HEK293 (cell line): ENCODE results near the gene DNMBP.

Source experiments
- SP2 ChIP-seq: fragments of 450-650 bp; formaldehyde crosslinking; IDR thresholded peaks from 2 replicates; pipeline ENCODE4 v1.5.1; 2016; ENCODE audit warnings: missing biosample characterization, missing genetic modification characterization
- ZNF214 ChIP-seq: fragments of 450-650 bp; formaldehyde crosslinking; IDR thresholded peaks from 2 replicates; pipeline ENCODE4 v1.5.1; 2017; ENCODE audit warnings: missing biosample characterization, mild to moderate bottlenecking, missing genetic modification characterization, borderline replicate concordance
- ZNF354C ChIP-seq: fragments of 450-650 bp; formaldehyde crosslinking; IDR thresholded peaks from 2 replicates; pipeline ENCODE4 v1.5.1; 2016; ENCODE audit warnings: missing biosample characterization, missing genetic modification characterization, low read depth, borderline replicate concordance
- TF ChIP-seq, protein P1 (sequence below): fragments of 450-650 bp; formaldehyde crosslinking; IDR thresholded peaks from 2 replicates; pipeline ENCODE4 v1.5.1; 2016; ENCODE audit warnings: missing biosample characterization, missing genetic modification characterization
- TF ChIP-seq, protein P2 (sequence below): fragments of 450-650 bp; formaldehyde crosslinking; IDR thresholded peaks from 2 replicates; pipeline ENCODE4 v1.5.1; 2016; ENCODE audit warnings: missing biosample characterization, missing genetic modification characterization

- TF ChIP-seq, protein P1, sequence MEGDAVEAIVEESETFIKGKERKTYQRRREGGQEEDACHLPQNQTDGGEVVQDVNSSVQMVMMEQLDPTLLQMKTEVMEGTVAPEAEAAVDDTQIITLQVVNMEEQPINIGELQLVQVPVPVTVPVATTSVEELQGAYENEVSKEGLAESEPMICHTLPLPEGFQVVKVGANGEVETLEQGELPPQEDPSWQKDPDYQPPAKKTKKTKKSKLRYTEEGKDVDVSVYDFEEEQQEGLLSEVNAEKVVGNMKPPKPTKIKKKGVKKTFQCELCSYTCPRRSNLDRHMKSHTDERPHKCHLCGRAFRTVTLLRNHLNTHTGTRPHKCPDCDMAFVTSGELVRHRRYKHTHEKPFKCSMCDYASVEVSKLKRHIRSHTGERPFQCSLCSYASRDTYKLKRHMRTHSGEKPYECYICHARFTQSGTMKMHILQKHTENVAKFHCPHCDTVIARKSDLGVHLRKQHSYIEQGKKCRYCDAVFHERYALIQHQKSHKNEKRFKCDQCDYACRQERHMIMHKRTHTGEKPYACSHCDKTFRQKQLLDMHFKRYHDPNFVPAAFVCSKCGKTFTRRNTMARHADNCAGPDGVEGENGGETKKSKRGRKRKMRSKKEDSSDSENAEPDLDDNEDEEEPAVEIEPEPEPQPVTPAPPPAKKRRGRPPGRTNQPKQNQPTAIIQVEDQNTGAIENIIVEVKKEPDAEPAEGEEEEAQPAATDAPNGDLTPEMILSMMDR (tag by site-specific recombination), result no peak
- TF ChIP-seq SP2 (tag by site-specific recombination), result no peak
- TF ChIP-seq ZNF214, result no peak
- no peak for TF ChIP-seq ZNF354C (tag by site-specific recombination)
- TF ChIP-seq, protein P2, sequence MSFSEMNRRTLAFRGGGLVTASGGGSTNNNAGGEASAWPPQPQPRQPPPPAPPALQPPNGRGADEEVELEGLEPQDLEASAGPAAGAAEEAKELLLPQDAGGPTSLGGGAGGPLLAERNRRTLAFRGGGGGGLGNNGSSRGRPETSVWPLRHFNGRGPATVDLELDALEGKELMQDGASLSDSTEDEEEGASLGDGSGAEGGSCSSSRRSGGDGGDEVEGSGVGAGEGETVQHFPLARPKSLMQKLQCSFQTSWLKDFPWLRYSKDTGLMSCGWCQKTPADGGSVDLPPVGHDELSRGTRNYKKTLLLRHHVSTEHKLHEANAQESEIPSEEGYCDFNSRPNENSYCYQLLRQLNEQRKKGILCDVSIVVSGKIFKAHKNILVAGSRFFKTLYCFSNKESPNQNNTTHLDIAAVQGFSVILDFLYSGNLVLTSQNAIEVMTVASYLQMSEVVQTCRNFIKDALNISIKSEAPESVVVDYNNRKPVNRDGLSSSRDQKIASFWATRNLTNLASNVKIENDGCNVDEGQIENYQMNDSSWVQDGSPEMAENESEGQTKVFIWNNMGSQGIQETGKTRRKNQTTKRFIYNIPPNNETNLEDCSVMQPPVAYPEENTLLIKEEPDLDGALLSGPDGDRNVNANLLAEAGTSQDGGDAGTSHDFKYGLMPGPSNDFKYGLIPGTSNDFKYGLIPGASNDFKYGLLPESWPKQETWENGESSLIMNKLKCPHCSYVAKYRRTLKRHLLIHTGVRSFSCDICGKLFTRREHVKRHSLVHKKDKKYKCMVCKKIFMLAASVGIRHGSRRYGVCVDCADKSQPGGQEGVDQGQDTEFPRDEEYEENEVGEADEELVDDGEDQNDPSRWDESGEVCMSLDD (tag by site-specific recombination), result no peak
Measured at GRCh38 chr10:99982728-99983127, 27.0 kb downstream of the DNMBP start.
